Fibroblast of pulmonary artery (primary cell): Measurements from ENCODE around the gene SLC6A6.

Experiments used
- DNase-seq: peaks from one replicate; pipeline ENCODE4 v3.0.0-alpha.2; 2010; ENCODE audit warnings: low read depth
- H3K4me3 ChIP-seq: replicated peaks from 2 replicates; pipeline ENCODE4 v1.5.1; 2011; ENCODE audit warnings: low read depth, mild to moderate bottlenecking, control low read depth, low read length, moderate library complexity
- TF ChIP-seq, protein P1 (sequence below): IDR thresholded peaks from 2 replicates; pipeline ENCODE4 v1.5.1; 2011; ENCODE audit warnings: mild to moderate bottlenecking, control low read depth, low read length, inconsistent platforms; ENCODE audit errors: missing control alignments

SLC6A6 gene

GRCh38 chr3:14361068-14361677 is 41.2 kb upstream of the SLC6A6 start:
- H3K4me3 ChIP-seq, result no peak overlapping the region
- TF ChIP-seq, protein P1, sequence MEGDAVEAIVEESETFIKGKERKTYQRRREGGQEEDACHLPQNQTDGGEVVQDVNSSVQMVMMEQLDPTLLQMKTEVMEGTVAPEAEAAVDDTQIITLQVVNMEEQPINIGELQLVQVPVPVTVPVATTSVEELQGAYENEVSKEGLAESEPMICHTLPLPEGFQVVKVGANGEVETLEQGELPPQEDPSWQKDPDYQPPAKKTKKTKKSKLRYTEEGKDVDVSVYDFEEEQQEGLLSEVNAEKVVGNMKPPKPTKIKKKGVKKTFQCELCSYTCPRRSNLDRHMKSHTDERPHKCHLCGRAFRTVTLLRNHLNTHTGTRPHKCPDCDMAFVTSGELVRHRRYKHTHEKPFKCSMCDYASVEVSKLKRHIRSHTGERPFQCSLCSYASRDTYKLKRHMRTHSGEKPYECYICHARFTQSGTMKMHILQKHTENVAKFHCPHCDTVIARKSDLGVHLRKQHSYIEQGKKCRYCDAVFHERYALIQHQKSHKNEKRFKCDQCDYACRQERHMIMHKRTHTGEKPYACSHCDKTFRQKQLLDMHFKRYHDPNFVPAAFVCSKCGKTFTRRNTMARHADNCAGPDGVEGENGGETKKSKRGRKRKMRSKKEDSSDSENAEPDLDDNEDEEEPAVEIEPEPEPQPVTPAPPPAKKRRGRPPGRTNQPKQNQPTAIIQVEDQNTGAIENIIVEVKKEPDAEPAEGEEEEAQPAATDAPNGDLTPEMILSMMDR, result no peak
- DNase-seq, result no peak

GRCh38 chr3:14362890-14363289 is 39.5 kb upstream of the SLC6A6 start:
- DNase-seq, result no peak

GRCh38 chr3:14363379-14363778 is 39.0 kb upstream of the SLC6A6 start:
- DNase-seq, result no peak
- TF ChIP-seq, protein P1, result no peak
- no peak overlapping the region for H3K4me3 ChIP-seq

More at GRCh38 chr3:14362890-14363289, 39.5 kb upstream of the SLC6A6 start:
- TF ChIP-seq, protein P1, result no peak
- no peak overlapping the region for H3K4me3 ChIP-seq

- no peak overlapping the region for H3K4me3 ChIP-seq
- DNase-seq, result no peak
- TF ChIP-seq, protein P1, result no peak
These were observed 38.4 kb upstream of the SLC6A6 start for GRCh38 chr3:14363991-14364390.

GRCh38 chr3:14364580-14365292 is 37.7 kb upstream of the SLC6A6 start:
- H3K4me3 ChIP-seq, result no peak overlapping the region
- DNase-seq, result no peak
- TF ChIP-seq, protein P1, result no peak

DNA sequence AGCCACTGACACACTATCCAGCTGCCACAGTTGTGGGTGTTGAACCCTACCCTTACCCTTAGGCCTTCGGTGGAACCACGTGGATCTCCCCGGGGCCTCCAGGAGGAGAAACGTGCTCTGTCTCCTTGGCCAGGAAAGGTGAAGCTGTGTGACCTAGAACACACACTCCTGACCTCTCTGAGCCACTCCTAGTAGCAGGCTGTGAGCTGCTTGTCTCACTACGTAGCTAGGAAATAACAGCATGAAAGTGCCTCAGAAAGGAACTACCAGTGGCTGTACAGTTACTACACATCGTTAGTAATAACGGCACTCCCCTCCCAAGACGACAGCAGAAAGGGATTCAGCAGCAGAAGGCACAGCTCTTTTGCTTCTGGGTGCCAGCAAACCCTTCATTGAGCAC is 36.2 kb upstream of the SLC6A6 start:
- DNase-seq, result no peak
- H3K4me3 ChIP-seq, result no peak overlapping the region
- TF ChIP-seq, protein P1, result no peak
